ENCODE data around the gene MEGF6. TPM values are rescaled to one million over a fixed set of nuclear protein-coding genes. Genes with fewer than 3 reads are reported as not detected.

MEGF6 gene
- total RNA-seq, 1 experiment from 2014 or later = 21.3 TPM

DNA sequence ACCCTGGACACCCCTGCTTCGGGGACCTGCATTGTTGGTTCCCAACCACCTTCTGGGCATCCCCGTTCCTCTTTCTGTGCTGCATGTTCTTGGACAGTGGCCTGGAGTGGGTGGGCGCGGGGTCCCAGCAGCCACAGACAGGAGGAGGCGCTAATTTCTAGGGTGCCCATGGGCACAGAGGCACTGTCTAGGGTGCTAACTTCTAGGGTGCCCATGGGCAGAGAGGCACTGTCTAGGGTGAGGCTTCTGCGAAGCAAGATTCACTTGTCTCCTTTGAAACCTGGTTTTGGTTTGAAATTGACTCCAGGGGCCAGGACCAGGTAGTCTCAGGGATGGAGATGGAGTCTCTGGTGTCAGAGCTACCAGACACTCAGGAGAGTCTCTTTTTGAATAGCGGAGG lies 815 bp upstream of the MEGF6 start:
- no peak overlapping the region for H2BK20ac ChIP-seq (ENCODE audit: low read depth, low read length, poor library complexity, severe bottlenecking)
- H3K9ac ChIP-seq (ENCODE audit: extremely low read depth, insufficient read length, low read length) = no peak overlapping the region
- H3K9me3 ChIP-seq (ENCODE audit: control insufficient read depth, low read depth, low read length) = no peaks in the 10 kb centered on the region
- no peak overlapping the region for H2BK5ac ChIP-seq (ENCODE audit: insufficient read length, low read length)
- no peak overlapping the region for H4K8ac ChIP-seq (replicated peaks; ENCODE audit: insufficient read length, low read depth, low read length)
- Mint-ChIP-seq H3K36me3 (ENCODE audit: insufficient read depth in 1 of 3, low read depth in 3 of 3) (no peaks in the 10 kb centered on the region; a peak in 1 of 7 replicates), H3K4me3 (peak overlapping the region; percentile 50 to 76; a peak in 4 of 5 replicates), H3K4me1 (peaks cover 36% of the 10 kb centered on the region in 2 experiments), H3K9me3 (no peaks in the 10 kb centered on the region; a peak in 1 of 5 replicates), H3K27me3 (ENCODE audit: low read depth) (peaks cover 24% of the 10 kb centered on the region), H3K27ac (no peak overlapping the region)
- peak overlapping the region; percentile 14 for H3K4me2 ChIP-seq (ENCODE audit: insufficient read depth, insufficient read length, low read length)
- H2BK15ac ChIP-seq (ENCODE audit: low read depth, low read length) = no peak overlapping the region
- H2AFZ ChIP-seq (ENCODE audit: low read length) = no peak overlapping the region
- H3K4ac ChIP-seq (ENCODE audit: low read depth, low read length) = no peak overlapping the region
- H3K4me1 ChIP-seq (ENCODE audit: insufficient read depth, low read length) = no peaks in the 10 kb centered on the region; the same call in 1 of the 2 replicates
- H3K18ac ChIP-seq (ENCODE audit: insufficient read length, low read depth, low read length) = no peak overlapping the region
- peaks cover 5% of the 10 kb centered on the region for H3K23me2 ChIP-seq (ENCODE audit: insufficient read length, low read depth, low read length, poor library complexity, severe bottlenecking)
- no peak overlapping the region for H4K91ac ChIP-seq (ENCODE audit: insufficient read length, low read depth, low read length)
- no peak overlapping the region for H3K23ac ChIP-seq (ENCODE audit: insufficient read length, low read depth, low read length)
- H3K27ac ChIP-seq (ENCODE audit: insufficient read length, low read depth, low read length) = no peak overlapping the region
- TF ChIP-seq, protein P1, sequence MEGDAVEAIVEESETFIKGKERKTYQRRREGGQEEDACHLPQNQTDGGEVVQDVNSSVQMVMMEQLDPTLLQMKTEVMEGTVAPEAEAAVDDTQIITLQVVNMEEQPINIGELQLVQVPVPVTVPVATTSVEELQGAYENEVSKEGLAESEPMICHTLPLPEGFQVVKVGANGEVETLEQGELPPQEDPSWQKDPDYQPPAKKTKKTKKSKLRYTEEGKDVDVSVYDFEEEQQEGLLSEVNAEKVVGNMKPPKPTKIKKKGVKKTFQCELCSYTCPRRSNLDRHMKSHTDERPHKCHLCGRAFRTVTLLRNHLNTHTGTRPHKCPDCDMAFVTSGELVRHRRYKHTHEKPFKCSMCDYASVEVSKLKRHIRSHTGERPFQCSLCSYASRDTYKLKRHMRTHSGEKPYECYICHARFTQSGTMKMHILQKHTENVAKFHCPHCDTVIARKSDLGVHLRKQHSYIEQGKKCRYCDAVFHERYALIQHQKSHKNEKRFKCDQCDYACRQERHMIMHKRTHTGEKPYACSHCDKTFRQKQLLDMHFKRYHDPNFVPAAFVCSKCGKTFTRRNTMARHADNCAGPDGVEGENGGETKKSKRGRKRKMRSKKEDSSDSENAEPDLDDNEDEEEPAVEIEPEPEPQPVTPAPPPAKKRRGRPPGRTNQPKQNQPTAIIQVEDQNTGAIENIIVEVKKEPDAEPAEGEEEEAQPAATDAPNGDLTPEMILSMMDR (conservative IDR thresholded peaks at IDR 0.05) = no peak
- H2BK12ac ChIP-seq (ENCODE audit: insufficient read length, low read depth, low read length) = no peak overlapping the region
- H2BK120ac ChIP-seq (ENCODE audit: low read depth, low read length, poor library complexity, severe bottlenecking) = no peak overlapping the region
- WGBS (ENCODE audit: extremely low coverage, insufficient read length, low lambda C conversion rate) = no CpG with 5 or more reads among the region's 7 CpGs
- no peak for DNase-seq
- no peak overlapping the region for H2AK5ac ChIP-seq (ENCODE audit: insufficient read length, low read length)
- no peaks in the 10 kb centered on the region for H4K20me1 ChIP-seq (ENCODE audit: control insufficient read depth, insufficient read depth, insufficient read length)
- H3T11ph ChIP-seq (ENCODE audit: low read length) = no peak overlapping the region
- no peaks in the 10 kb centered on the region for H3K79me1 ChIP-seq (ENCODE audit: insufficient read depth, low read depth, low read length, poor library complexity, severe bottlenecking)
- no peak overlapping the region; the same call in 1 of the 2 replicates for H3K14ac ChIP-seq (ENCODE audit: insufficient read depth, low read length)
- no peaks in the 10 kb centered on the region; the same call in 1 of the 2 replicates for H3K27me3 ChIP-seq (ENCODE audit: insufficient read depth, low read length)
- no peak overlapping the region for H4K5ac ChIP-seq (ENCODE audit: insufficient read length, low read depth, low read length)
- H3K56ac ChIP-seq (ENCODE audit: insufficient read length, low read depth, low read length) = no peak overlapping the region
- no peaks in the 10 kb centered on the region for H3K79me2 ChIP-seq (ENCODE audit: insufficient read depth, low read length)
